BLaER1 treated with 17β-estradiol and CSF1 and Interleukin-3, amounts not matched to agents 10 nM and 100 nM (cell line): ENCODE measurements around the gene NOP9.
"Not testable (repeated sequence)": the region's sequence is repeated elsewhere in the genome, so short reads cannot be mapped to it uniquely, and the experiment has no call there.

Source experiments
- H3K27ac ChIP-seq, 11 experiments: shearing (Covaris generic); formaldehyde crosslinking; 2 replicates each; pipeline ENCODE4 v1.8.1; 2022
- H3K27me3 ChIP-seq, 11 experiments: shearing (Covaris generic); formaldehyde crosslinking; 2 replicates each; pipeline ENCODE4 v1.8.1; 2022
- H3K36me3 ChIP-seq, 11 experiments: shearing (Covaris generic); formaldehyde crosslinking; 2 replicates each; pipeline ENCODE4 v1.8.1; 2022
- H3K4me1 ChIP-seq, 10 experiments: shearing (Covaris generic); formaldehyde crosslinking; 2 replicates each; pipeline ENCODE4 v1.8.1; 2022
- H3K4me2 ChIP-seq, 11 experiments: shearing (Covaris generic); formaldehyde crosslinking; 2 replicates each; pipeline ENCODE4 v1.8.1; 2022
- H3K4me3 ChIP-seq, 10 experiments: shearing (Covaris generic); formaldehyde crosslinking; 2 replicates each; pipeline ENCODE4 v1.8.1; 2022
- H3K9ac ChIP-seq, 11 experiments: shearing (Covaris generic); formaldehyde crosslinking; 2 replicates each; pipeline ENCODE4 v1.8.1; 2022
- H3K9me3 ChIP-seq, 11 experiments: shearing (Covaris generic); formaldehyde crosslinking; replicated peaks in 1 of 11; 2 replicates each; pipeline ENCODE4 v1.8.1; 2022
- H4K20me1 ChIP-seq, 11 experiments: shearing (Covaris generic); formaldehyde crosslinking; 2 replicates each; pipeline ENCODE4 v1.8.1; 2022
- Cebpa-rat ChIP-seq, 11 experiments: shearing (Covaris generic); IDR thresholded peaks; 2 replicates each; pipeline ENCODE4 v1.8.1; 2022

Gene NOP9

GRCh38 chr14:24343795-24344660 is 44.4 kb downstream of the NOP9 start:
- no peak overlapping the region for H3K27ac ChIP-seq
- peaks cover 0 to 10% (median 5%) of the 10 kb centered on the region in 11 experiments; a peak in 6 of 22 replicates for H3K9me3 ChIP-seq
- no peaks in the 10 kb centered on the region for H3K36me3 ChIP-seq
- H3K27me3 ChIP-seq = peaks cover 11 to 28% (median 23%) of the 10 kb centered on the region in 11 experiments
- H3K9ac ChIP-seq = no peak overlapping the region
- H4K20me1 ChIP-seq = no peaks in the 10 kb centered on the region
- H3K4me3 ChIP-seq = no peak overlapping the region
- TF ChIP-seq Cebpa-rat (IDR thresholded peaks at IDR 0.05) = no peak
- no peak overlapping the region for H3K4me2 ChIP-seq
- H3K4me1 ChIP-seq = peaks cover 7 to 15% (median 11%) of the 10 kb centered on the region in 10 experiments; a peak in 14 of 20 replicates

- H3K9ac ChIP-seq = no peak overlapping the region
- no peak overlapping the region for H3K27ac ChIP-seq
- H3K4me3 ChIP-seq = no peak overlapping the region
- H3K4me1 ChIP-seq = peaks cover 0 to 16% (median 0%) of the 10 kb centered on the region in 10 experiments; a peak in 6 of 20 replicates
- H3K9me3 ChIP-seq = no peaks in the 10 kb centered on the region
- no peak overlapping the region for H3K4me2 ChIP-seq
- peaks cover 0 to 8% (median 0%) of the 10 kb centered on the region in 11 experiments; a peak in 2 of 22 replicates for H3K27me3 ChIP-seq
- H3K36me3 ChIP-seq = no peaks in the 10 kb centered on the region
- no peaks in the 10 kb centered on the region for H4K20me1 ChIP-seq
- TF ChIP-seq Cebpa-rat (IDR thresholded peaks at IDR 0.05) = no peak
Measured at GRCh38 chr14:24347134-24347533, 47.5 kb downstream of the NOP9 start.

- peaks cover 0 to 8% (median 0%) of the 10 kb centered on the region in 11 experiments; a peak in 2 of 22 replicates for H3K27me3 ChIP-seq
- H3K4me2 ChIP-seq = no peak overlapping the region
- H3K27ac ChIP-seq = no peak overlapping the region
- no peaks in the 10 kb centered on the region for H3K36me3 ChIP-seq
- peaks cover 0 to 19% (median 0%) of the 10 kb centered on the region in 10 experiments; a peak in 6 of 20 replicates for H3K4me1 ChIP-seq
- TF ChIP-seq Cebpa-rat (IDR thresholded peaks at IDR 0.05) = no peak
- H3K9me3 ChIP-seq = no peaks in the 10 kb centered on the region
- H3K4me3 ChIP-seq = no peak overlapping the region
- H3K9ac ChIP-seq = no peak overlapping the region
- H4K20me1 ChIP-seq = no peaks in the 10 kb centered on the region
Measured at GRCh38 chr14:24348186-24348585, 48.5 kb downstream of the NOP9 start.

GRCh38 chr14:24349742-24350141 is 50.1 kb downstream of the NOP9 start:
- Histone ChIP-seq H3K36me3 (no peaks in the 10 kb centered on the region), H4K20me1 (no peaks in the 10 kb centered on the region), H3K9ac (no peak overlapping the region), H3K4me2 (no peak overlapping the region), H3K4me3 (no peak overlapping the region), H3K27ac (no peak overlapping the region), H3K4me1 (peaks cover 0 to 25% (median 7%) of the 10 kb centered on the region in 10 experiments; a peak in 14 of 20 replicates), H3K27me3 (peaks cover 0 to 8% (median 0%) of the 10 kb centered on the region in 11 experiments; a peak in 2 of 22 replicates), H3K9me3 (no peaks in the 10 kb centered on the region)
- TF ChIP-seq Cebpa-rat (IDR thresholded peaks at IDR 0.05) = no peak

GRCh38 chr14:24351517-24351916 is 51.9 kb downstream of the NOP9 start:
- Histone ChIP-seq H3K36me3 (no peaks in the 10 kb centered on the region), H3K4me1 (peaks cover 0 to 35% (median 7%) of the 10 kb centered on the region in 10 experiments; a peak in 14 of 20 replicates), H3K9ac (no peak overlapping the region), H3K4me2 (peak overlapping the region in 3 of 11 experiments; percentile 16 to 55 (median 38); a peak in 7 of 22 replicates), H4K20me1 (no peaks in the 10 kb centered on the region), H3K27ac (no peak overlapping the region), H3K27me3 (peaks cover 0 to 8% (median 0%) of the 10 kb centered on the region in 11 experiments; a peak in 2 of 22 replicates), H3K4me3 (no peak overlapping the region), H3K9me3 (no peaks in the 10 kb centered on the region)
- TF ChIP-seq Cebpa-rat (IDR thresholded peaks at IDR 0.05) = no peak

GRCh38 chr14:24353559-24354481 is 54.2 kb downstream of the NOP9 start:
- H3K27ac ChIP-seq = peak overlapping the region in 3 of 11 experiments; percentile 23 to 60 (median 50); a peak in 5 of 22 replicates
- peak overlapping the region in 10 of 11 experiments; percentile 2 to 80 (median 42); a peak in 10 of 22 replicates for H3K4me2 ChIP-seq
- TF ChIP-seq Cebpa-rat (IDR thresholded peaks at IDR 0.05) = no peak

GRCh38 chr14:24354482-24354825 is 54.8 kb downstream of the NOP9 start:
- not testable (repeated sequence) for H4K20me1 ChIP-seq, H3K9me3 ChIP-seq, H3K4me3 ChIP-seq, H3K27me3 ChIP-seq, H3K9ac ChIP-seq, H3K36me3 ChIP-seq
- peak overlapping the region in 9 of 11 experiments; percentile 2 to 80 (median 45); a peak in 11 of 22 replicates for H3K4me2 ChIP-seq
- peak overlapping the region in 3 of 11 experiments; percentile 23 to 60 (median 50); a peak in 5 of 22 replicates for H3K27ac ChIP-seq
- peaks cover 0 to 35% (median 7%) of the 10 kb centered on the region in 10 experiments; a peak in 14 of 20 replicates for H3K4me1 ChIP-seq

More at GRCh38 chr14:24353559-24354481, 54.2 kb downstream of the NOP9 start:
- Histone ChIP-seq H3K27me3 (peaks cover 0 to 8% (median 0%) of the 10 kb centered on the region in 11 experiments; a peak in 2 of 22 replicates), H3K36me3 (no peaks in the 10 kb centered on the region), H4K20me1 (no peaks in the 10 kb centered on the region), H3K9ac (no peak overlapping the region), H3K4me3 (no peak overlapping the region), H3K4me1 (peaks cover 0 to 35% (median 7%) of the 10 kb centered on the region in 10 experiments; a peak in 14 of 20 replicates), H3K9me3 (no peaks in the 10 kb centered on the region)

GRCh38 chr14:24355009-24355408 is 55.4 kb downstream of the NOP9 start:
- no peaks in the 10 kb centered on the region for H4K20me1 ChIP-seq
- H3K9me3 ChIP-seq = no peaks in the 10 kb centered on the region
- no peaks in the 10 kb centered on the region for H3K36me3 ChIP-seq
- H3K9ac ChIP-seq = no peak overlapping the region
- peaks cover 0 to 4% (median 0%) of the 10 kb centered on the region in 11 experiments; a peak in 2 of 22 replicates for H3K27me3 ChIP-seq
- H3K4me2 ChIP-seq = peak overlapping the region in 3 of 11 experiments; percentile 69 to 80 (median 70); a peak in 5 of 22 replicates
- no peak for TF ChIP-seq Cebpa-rat (IDR thresholded peaks at IDR 0.05)
- no peak overlapping the region for H3K4me3 ChIP-seq
- H3K4me1 ChIP-seq = peaks cover 0 to 35% (median 7%) of the 10 kb centered on the region in 10 experiments; a peak in 14 of 20 replicates
- H3K27ac ChIP-seq = peak overlapping the region in 1 of 11 experiments; percentile 50; a peak in 1 of 22 replicates
